Left hindlimb (tissue), 1 donor: ENCODE results near the gene SLC7A5.
"Not testable (repeated sequence)": the region's sequence is repeated elsewhere in the genome, so short reads cannot be mapped to it uniquely, and the experiment has no call there.

Source experiments
- DNase-seq: peaks from one replicate; pipeline ENCODE4 v3.0.0-alpha.2; 2018

The SLC7A5 gene

DNA sequence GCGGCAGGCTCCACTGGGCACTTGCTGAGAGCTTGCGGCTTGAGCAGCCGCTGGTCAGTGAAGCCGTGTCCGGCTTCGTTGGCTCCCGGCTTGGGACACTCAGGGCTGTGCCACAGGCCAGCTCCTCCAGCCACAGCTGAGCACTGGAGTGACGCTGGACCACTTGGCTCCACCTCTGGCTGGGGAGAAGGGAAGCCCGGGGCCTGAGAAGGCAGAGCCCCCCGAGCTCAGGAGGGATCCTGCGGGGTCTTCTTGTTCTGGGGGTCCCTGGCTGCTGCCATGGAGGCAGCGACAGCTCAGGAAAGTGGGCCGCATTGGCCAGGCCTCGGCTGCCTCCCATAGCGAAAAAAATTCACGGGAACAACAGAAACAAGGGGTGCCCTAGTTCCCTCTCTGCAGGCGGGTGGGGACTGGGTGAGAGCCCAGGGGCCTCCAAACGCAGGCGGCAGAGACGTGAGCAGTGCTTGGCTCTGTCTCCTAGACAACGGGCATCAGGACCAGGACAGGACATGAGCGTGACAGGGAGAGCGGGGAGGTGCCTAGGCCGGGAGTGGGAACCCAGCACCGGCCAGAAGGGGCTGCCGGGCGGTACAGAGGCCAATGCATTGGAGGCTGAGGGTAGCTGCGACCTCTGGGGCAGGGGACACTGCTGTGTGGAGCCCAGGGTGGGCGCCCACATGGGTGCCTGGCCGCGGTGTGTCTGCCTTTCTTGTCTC lies 37.7 kb downstream of the SLC7A5 start:
- DNase-seq: no peak

GRCh38 chr16:87830673-87831420 lies 38.5 kb downstream of the SLC7A5 start:
- DNase-seq: no peak

DNA sequence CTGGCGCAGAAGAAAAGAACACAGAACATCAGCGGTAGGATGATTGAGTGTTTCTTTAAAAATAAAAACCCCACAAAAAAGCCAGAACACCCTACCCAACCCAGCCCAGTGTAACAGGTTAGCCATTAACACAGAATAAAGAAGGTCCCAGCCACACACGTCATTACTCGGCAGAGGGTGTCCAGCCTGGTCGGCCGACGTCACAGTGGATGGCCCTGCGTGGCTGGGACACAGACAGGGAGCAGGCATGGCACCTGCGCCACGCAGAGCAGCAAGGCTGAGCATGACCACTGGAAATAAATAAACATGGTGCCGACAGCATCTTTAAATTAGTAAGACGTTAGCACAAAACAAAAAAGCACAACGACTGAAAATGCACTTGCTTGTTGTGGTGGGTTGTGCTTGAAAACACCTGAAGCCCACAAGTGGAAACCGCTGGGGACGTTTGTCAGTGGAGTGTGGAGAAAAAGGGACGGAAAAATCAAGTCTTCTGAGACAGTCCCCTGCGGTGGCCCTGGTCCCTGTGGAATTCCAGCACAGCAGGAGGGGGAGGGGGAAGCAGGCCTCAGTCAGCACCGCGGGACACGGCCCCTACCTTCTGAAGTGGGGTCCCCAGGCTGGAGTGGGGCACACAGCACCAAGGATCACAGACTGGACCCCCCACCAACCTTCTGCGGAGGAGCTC lies 39.2 kb downstream of the SLC7A5 start:
- DNase-seq: no peak

GRCh38 chr16:87829622-87829980 lies 39.7 kb downstream of the SLC7A5 start:
- DNase-seq: no peak

GRCh38 chr16:87828907-87829621 lies 40.2 kb downstream of the SLC7A5 start:
- DNase-seq: no peak

- DNase-seq: no peak
Observed at GRCh38 chr16:87828071-87828906, 41.0 kb downstream of the SLC7A5 start.

- DNase-seq: not testable (repeated sequence)
Observed at GRCh38 chr16:87827588-87827915, 41.8 kb downstream of the SLC7A5 start.

GRCh38 chr16:87826798-87827587 lies 42.3 kb downstream of the SLC7A5 start:
- no peak for DNase-seq

DNA sequence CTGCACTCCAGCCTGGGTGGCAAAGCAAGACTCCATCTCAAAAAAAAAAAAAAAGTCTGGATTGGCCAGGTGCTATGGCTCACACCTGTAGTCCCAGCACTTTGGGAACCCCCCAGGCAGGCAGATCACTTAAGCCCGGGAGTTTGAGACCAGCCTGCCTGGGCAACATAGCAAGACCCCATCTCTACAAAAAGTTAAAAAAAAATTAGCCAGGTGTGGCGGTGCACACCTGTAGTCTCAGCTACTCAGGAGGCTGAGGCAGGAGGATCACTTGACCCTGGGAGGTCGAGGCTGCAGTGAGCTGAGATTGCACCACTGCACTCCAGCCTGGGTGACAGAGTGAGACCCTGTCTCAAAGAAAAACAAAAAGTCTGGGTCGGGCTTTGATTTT lies 42.9 kb downstream of the SLC7A5 start:
- DNase-seq: not testable (repeated sequence)

DNA sequence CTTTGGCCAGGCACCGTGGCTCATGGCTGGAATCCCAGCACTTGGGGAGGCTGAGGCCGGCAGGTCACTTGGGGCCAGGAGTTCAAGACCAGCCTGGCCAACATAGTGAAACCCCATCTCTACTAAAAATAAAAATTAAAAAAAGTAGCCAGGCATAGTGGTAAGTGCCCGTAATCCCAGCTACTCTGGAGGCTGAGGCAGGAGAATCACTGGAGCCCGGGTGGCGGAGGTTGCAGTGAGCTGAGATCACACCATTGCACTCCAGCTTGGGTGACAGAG lies 43.5 kb downstream of the SLC7A5 start:
- DNase-seq: not testable (repeated sequence)

DNA sequence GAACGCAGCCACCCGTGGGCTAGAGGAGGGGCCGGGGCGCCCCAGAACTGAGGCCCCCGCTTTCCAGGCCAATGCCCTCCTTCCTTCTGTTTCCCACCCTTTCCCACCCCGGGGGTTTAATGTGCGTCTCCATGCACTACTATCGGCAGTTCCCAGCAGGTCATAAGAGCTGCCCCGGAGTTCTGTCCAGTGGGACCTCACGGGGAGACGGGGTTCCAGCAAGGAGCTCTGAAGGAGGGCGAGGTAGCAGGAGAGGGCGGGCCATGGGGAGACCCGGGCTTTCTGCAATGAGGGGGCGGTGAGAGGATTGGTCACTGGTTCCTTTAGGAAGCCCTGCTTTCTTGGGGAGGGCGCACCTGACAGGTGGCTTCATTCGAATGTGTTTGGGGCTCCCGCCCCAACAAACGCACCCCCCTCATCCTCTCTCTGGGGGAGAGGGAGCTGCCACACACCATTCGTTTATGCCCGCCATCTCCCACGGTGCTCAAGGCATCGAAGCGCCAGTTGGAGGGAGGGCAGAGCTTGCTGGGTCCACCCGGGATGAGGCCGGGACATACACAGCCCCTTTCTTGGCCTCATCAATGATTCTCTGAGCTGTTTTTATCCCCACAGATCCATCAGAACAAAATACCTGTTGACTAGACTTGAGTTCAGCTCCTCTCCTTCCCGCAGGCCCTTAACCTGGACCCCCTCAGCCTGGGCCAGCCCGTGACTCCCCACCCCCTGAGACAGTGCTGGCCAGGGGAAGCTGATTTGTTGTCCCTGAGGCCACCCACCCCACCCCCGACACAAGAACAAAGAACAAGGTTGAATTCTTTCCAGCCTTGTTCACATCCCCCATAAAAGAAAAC lies 44.1 kb downstream of the SLC7A5 start:
- no peak for DNase-seq

- DNase-seq: no peak
Observed at GRCh38 chr16:87824016-87824990, 45.0 kb downstream of the SLC7A5 start.

DNA sequence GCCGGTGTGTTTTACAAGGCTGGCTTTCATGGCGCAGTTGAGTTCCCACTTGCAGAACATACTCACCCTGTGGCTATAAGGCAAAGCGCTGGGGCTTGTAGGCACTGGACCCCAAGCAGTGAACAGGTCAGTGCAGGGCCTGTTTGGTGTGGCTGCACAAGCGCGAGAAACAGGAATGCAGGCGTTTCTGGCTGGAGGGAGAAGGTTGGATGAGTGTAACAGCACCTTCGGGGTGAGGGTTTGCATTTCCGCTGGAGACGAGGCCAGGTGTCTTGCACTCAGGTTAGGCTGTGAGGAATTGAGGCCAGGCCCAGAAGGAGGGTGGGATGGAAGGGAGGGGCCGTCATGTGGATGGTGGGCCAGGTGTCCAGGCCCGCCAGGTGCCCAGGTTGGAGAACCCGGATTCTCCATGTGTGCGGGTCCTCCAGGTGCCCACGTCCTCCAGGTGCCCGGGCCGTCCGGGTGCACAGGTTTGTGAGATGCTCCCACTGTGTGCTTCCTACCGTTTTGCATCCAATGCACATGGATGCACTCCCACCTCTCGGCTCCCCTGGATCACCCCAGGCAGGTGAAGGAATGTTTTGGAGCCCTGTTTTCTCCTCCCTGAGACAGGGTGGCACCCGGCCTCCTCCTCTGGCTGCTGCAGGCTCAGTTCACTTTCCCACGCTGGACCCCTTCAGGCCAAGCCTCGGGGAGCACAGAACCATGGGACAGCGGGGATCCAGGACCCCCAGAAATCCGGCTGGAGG lies 46.0 kb downstream of the SLC7A5 start:
- DNase-seq: no peak

DNA sequence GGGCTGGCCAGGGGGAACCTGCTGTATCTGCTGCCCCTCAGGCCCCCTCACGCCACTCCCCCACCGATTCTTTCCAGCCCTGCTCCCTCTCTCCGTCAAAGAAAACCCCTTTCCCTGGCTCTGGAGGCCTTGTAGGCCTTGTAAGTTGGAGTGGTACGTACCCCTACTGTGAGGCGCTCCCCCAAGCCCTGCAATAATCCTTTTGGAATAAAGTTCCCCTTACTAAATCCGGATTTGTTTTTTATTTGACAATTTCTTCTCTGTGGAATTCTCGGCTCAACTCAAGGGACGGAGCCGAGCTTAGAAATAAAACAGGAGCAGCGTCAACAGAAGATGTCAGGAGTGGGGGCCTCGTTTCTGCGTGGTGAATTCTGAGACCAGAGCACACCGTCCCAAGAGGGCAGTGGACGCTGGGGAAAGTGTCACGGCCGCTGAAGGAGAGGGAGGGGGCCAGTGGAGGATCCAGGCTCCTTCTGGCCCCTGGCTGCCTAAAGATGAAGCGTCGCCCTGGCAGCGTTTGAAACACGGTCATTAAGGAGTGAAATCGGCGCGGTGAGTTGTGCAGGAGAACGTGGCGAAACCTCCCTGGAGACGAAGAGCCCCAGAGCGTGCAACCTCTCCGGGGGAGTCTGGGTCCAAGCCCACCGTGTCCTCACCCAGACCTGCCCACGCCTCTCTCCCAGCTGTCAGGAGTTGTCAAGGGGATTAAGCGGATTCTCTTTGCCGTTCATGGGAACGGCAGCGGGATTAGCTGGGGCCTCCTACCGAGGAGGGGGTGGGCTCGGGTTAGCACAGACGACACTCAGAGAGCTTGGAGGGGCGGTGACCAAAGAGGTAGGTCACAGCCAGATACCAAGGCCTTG lies 47.0 kb downstream of the SLC7A5 start:
- DNase-seq: peak; percentile 52

GRCh38 chr16:87821376-87822107 lies 47.8 kb downstream of the SLC7A5 start:
- no peak for DNase-seq

- DNase-seq: no peak
Observed at GRCh38 chr16:87819983-87820382, 49.3 kb downstream of the SLC7A5 start.

DNA sequence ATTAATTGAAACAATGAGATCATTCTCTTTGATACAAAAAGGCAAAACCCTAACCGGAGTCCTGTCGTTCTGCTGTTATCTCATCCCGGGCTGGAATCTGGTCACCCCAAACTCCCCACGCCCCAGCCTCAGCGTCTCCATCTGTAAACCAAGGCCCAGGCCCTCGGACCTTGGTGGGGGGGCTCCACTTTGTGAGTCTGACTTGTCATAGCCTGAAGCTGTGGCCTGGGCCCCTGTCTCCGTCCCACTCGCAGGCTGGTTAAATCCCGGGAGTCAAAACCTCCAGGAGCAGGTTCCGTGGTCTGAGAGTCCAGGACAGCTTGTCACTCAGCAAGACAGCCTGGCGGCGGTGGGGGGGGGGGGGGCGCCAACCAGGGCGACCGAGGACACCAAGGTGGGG lies 50.0 kb downstream of the SLC7A5 start:
- no peak for DNase-seq
